Neutrophil (primary cell): ENCODE data around the gene PALLD.
"Not testable (repeated sequence)": the region's sequence is repeated elsewhere in the genome, so short reads cannot be mapped to it uniquely, and the experiment has no call there.

Experiments
- H3K27ac ChIP-seq: fragments of 200-600 bp; sonication (generic); 2 replicates; pipeline ENCODE4 v1.5.1; 2016; ENCODE audit warnings: mild to moderate bottlenecking, moderate library complexity
- H3K27me3 ChIP-seq: fragments of 200-600 bp; sonication (generic); 2 replicates; pipeline ENCODE4 v1.6.0; 2016; ENCODE audit warnings: mild to moderate bottlenecking
- H3K36me3 ChIP-seq: fragments of 200-600 bp; sonication (generic); 2 replicates; pipeline ENCODE4 v1.5.1; 2017
- H3K4me1 ChIP-seq, 2 experiments: fragments of 200-600 bp in 1 of 2; sonication (generic) in 1 of 2; 1 replicate in 1 of 2; 2 replicates in 1 of 2; pipeline versions ENCODE4 v1.5.1 to v1.6.1; 2013 to 2016; ENCODE audit warnings: low read depth in 1 of 2, low read length in 1 of 2, mild to moderate bottlenecking in 1 of 2, moderate library complexity in 1 of 2; ENCODE audit not compliant: control insufficient read depth in 1 of 2, insufficient read depth in 1 of 2
- H3K4me3 ChIP-seq, 2 experiments: fragments of 200-600 bp in 1 of 2; sonication (generic) in 1 of 2; 1 replicate in 1 of 2; 2 replicates in 1 of 2; pipeline ENCODE4 v1.5.1; 2013 to 2016; ENCODE audit warnings: low read depth in 1 of 2, low read length in 1 of 2, mild to moderate bottlenecking in 1 of 2, moderate library complexity in 1 of 2
- H3K9me3 ChIP-seq: fragments of 200-600 bp; sonication (generic); 2 replicates; pipeline ENCODE4 v1.5.1; 2016
- TF ChIP-seq, protein P1 (sequence below): fragments of 200-600 bp; sonication (generic); IDR thresholded peaks from 2 replicates; pipeline ENCODE4 v1.5.1; 2016; ENCODE audit warnings: antibody characterized with exemption

The PALLD gene

GRCh38 chr4:168800926-168801325 is 304.1 kb downstream of the PALLD start:
- H3K9me3 ChIP-seq: no peaks in the 10 kb centered on the region
- peaks cover 28% of the 10 kb centered on the region for H3K27me3 ChIP-seq
- H3K4me1 ChIP-seq: no peaks in the 10 kb centered on the region
- no peaks in the 10 kb centered on the region for H3K36me3 ChIP-seq
- no peak overlapping the region for H3K4me3 ChIP-seq
- H3K27ac ChIP-seq: no peak overlapping the region
- TF ChIP-seq, protein P1, sequence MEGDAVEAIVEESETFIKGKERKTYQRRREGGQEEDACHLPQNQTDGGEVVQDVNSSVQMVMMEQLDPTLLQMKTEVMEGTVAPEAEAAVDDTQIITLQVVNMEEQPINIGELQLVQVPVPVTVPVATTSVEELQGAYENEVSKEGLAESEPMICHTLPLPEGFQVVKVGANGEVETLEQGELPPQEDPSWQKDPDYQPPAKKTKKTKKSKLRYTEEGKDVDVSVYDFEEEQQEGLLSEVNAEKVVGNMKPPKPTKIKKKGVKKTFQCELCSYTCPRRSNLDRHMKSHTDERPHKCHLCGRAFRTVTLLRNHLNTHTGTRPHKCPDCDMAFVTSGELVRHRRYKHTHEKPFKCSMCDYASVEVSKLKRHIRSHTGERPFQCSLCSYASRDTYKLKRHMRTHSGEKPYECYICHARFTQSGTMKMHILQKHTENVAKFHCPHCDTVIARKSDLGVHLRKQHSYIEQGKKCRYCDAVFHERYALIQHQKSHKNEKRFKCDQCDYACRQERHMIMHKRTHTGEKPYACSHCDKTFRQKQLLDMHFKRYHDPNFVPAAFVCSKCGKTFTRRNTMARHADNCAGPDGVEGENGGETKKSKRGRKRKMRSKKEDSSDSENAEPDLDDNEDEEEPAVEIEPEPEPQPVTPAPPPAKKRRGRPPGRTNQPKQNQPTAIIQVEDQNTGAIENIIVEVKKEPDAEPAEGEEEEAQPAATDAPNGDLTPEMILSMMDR: no peak

DNA sequence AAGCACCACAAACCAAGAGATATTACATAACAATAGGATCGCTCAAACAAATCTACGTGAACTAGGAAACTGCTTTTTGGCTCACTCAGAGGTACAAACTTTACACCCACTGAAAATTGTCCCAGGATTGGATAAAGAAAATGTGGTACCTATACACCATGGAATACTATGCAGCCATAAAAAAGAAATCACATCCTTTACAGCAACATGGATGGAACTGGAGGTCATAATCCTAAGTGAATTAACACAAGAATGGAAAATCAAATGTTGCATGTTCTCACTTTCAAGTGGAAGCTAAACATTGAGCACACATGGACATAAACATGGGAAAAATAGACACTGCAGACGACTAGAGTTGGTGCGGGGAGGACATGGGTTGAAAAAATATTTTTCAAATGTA is 305.4 kb downstream of the PALLD start:
- no peak overlapping the region for H3K27ac ChIP-seq
- no peaks in the 10 kb centered on the region for H3K4me1 ChIP-seq
- H3K27me3 ChIP-seq: peaks cover 27% of the 10 kb centered on the region
- no peaks in the 10 kb centered on the region for H3K36me3 ChIP-seq
- no peak overlapping the region for H3K4me3 ChIP-seq
- H3K9me3 ChIP-seq: no peaks in the 10 kb centered on the region
- TF ChIP-seq, protein P1: no peak

DNA sequence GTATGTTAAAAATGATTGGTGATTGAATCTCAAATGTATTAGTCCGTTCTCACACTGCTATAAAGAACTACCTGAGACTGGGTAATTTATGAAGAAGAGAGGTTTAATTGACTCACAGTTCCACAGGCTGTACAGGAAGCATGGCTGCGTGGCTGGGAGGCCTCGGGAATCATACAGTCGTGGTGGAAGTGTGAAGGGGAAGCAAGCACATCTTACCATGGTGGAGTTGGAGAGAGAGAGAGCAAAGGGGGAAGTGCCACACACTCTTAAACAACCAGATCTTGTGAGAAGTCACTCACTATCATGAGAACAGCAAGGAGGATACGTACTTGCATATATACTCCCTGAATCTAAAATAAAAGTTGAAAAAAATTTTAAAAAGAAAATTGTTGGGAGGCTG is 306.2 kb downstream of the PALLD start:
- peaks cover 19% of the 10 kb centered on the region for H3K27me3 ChIP-seq
- H3K4me3 ChIP-seq, H3K4me1 ChIP-seq, H3K27ac ChIP-seq, H3K9me3 ChIP-seq, H3K36me3 ChIP-seq: not testable (repeated sequence)

DNA sequence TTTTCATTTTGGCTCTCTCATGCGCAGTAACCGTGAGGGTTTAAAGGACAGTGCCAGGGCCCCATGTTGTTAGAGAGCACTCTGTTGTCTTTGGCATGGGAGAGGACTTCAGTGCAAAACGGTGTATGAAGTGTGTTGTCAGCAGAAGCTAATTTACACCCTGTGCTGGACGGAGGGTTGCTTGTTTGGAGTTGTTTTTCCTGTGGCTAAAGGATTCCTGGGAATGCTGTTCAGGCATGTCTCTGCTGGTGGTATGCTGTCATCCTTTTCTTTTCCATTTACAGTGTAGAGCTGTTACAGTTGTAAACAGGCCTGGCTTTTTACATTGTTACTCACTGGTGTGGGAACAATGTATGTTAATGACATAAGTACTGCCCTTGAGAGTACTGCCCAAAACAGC is 306.9 kb downstream of the PALLD start:
- Histone ChIP-seq H3K4me3 (no peak overlapping the region), H3K9me3 (no peaks in the 10 kb centered on the region), H3K27me3 (peaks cover 12% of the 10 kb centered on the region), H3K36me3 (no peaks in the 10 kb centered on the region), H3K27ac (no peak overlapping the region), H3K4me1 (no peaks in the 10 kb centered on the region)
- TF ChIP-seq, protein P1: no peak

GRCh38 chr4:168804146-168804545 is 307.3 kb downstream of the PALLD start:
- TF ChIP-seq, protein P1: no peak
- no peak overlapping the region for H3K4me3 ChIP-seq
- no peaks in the 10 kb centered on the region for H3K9me3 ChIP-seq
- no peaks in the 10 kb centered on the region for H3K36me3 ChIP-seq
- H3K27me3 ChIP-seq: peaks cover 8% of the 10 kb centered on the region
- H3K4me1 ChIP-seq: no peaks in the 10 kb centered on the region
- H3K27ac ChIP-seq: no peak overlapping the region

GRCh38 chr4:168805341-168805740 is 308.5 kb downstream of the PALLD start:
- H3K9me3 ChIP-seq: no peaks in the 10 kb centered on the region
- no peak overlapping the region for H3K27ac ChIP-seq
- no peaks in the 10 kb centered on the region for H3K27me3 ChIP-seq
- H3K36me3 ChIP-seq: no peaks in the 10 kb centered on the region
- TF ChIP-seq, protein P1: no peak
- H3K4me1 ChIP-seq: no peaks in the 10 kb centered on the region
- H3K4me3 ChIP-seq: no peak overlapping the region

DNA sequence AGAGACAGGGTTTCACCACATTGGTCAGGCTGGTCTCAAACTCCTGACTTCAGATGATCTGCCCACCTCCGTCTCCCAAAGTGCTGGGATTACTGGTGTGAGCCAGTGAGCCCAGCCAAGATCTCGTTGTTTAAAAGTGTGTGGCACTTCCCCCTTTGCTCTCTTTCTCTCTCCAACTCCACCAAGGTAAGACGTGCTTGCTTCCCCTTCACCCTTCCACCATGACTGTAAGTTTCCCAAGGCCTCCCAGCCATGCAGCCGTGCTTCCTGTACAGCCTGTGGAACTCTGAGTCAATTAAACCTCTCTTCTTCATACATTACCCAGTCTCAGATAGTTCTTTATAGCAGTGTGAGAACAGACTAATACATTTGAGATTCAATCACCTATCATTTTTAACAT is 309.4 kb downstream of the PALLD start:
- H3K36me3 ChIP-seq, H3K9me3 ChIP-seq, H3K4me3 ChIP-seq, H3K27me3 ChIP-seq, H3K4me1 ChIP-seq, H3K27ac ChIP-seq: not testable (repeated sequence)
